Upper lobe of left lung (tissue), 6 donors: ENCODE measurements around the gene SGPL1. TPM values are rescaled to one million over a fixed set of nuclear protein-coding genes. Genes with fewer than 3 reads are reported as not detected.

ENCODE experiments used
- ATAC-seq, 2 donors: fragments of 200-7000 bp; cut with Tn5 transposase; one replicate each; pipeline ENCODE4 v1.9.1; 2022; ENCODE audit warnings: mild to moderate bottlenecking in 2 of 2, moderate library complexity in 2 of 2; ENCODE audit not compliant: low FRiP score in 2 of 2
- DNase-seq, 2 donors: peaks; one replicate each; pipeline ENCODE4 v3.0.0-alpha.2; 2019 to 2020
- H3K27ac ChIP-seq, 4 donors: fragments of 200-600 bp; sonication (generic); one replicate each; pipeline ENCODE4 v1.5.1; 2016 to 2019
- H3K27me3 ChIP-seq, 4 donors: fragments of 200-600 bp; sonication (generic); one replicate each; pipeline ENCODE4 v1.5.1; 2017 to 2019
- H3K36me3 ChIP-seq, 4 donors: fragments of 200-600 bp; sonication (generic); one replicate each; pipeline ENCODE4 v1.5.1; 2016 to 2019
- H3K4me1 ChIP-seq, 4 donors: fragments of 200-600 bp; sonication (generic); one replicate each; pipeline ENCODE4 v1.5.1; 2018 to 2019
- H3K4me3 ChIP-seq, 4 donors: fragments of 200-600 bp; sonication (generic); one replicate each; pipeline ENCODE4 v1.5.1; 2017 to 2019; ENCODE audit warnings: mild to moderate bottlenecking in 2 of 4, moderate library complexity in 1 of 4
- H3K9me3 ChIP-seq, 4 donors: fragments of 200-600 bp; sonication (generic); one replicate each; pipeline ENCODE4 v1.5.1; 2018 to 2019
- EP300 ChIP-seq, 4 donors: sonication (generic); formaldehyde crosslinking; IDR thresholded peaks; one replicate each; pipeline ENCODE4 v1.5.1; 2017; ENCODE audit warnings: antibody characterized with exemption in 4 of 4, control low read depth in 2 of 4
- POLR2A ChIP-seq, 4 donors: fragments of 450-650 bp; IDR thresholded peaks; one replicate each; pipeline ENCODE4 v1.5.1; 2016 to 2017; ENCODE audit warnings: antibody characterized with exemption in 4 of 4, mild to moderate bottlenecking in 2 of 4
- POLR2AphosphoS5 ChIP-seq, 2 donors: sonication (generic); formaldehyde crosslinking; IDR thresholded peaks; one replicate each; pipeline ENCODE4 v1.5.1; 2017; ENCODE audit warnings: antibody characterized with exemption in 2 of 2
- WGBS, 2 donors: methylation state at CpG; one replicate each; pipeline ENCODE4 v1.1.5; 2017 to 2018; 5-methylcytosine and 5-hydroxymethylcytosine counted together
- total RNA-seq, 6 donors: library from RNA; depleted of rRNA in 4 of 6; stranded (reverse); fragments of >200 nt in 4 of 6; gene quantifications; one replicate each; pipeline versions ENCODE4 v1.1.0 to v1.2.1, GENCODE V29; 2016 to 2021
- TF ChIP-seq, protein P1 (sequence below), 6 experiments: fragments of 450-650 bp in 4 of 6; fragments of 200-600 bp in 2 of 6; sonication (generic) in 2 of 6; IDR thresholded peaks; one replicate each; pipeline ENCODE4 v1.5.1; 2016 to 2019; ENCODE audit warnings: antibody characterized with exemption in 6 of 6
- donor health status: DM: no; HTN: no; CAD: no; lungs with moderate emphysema.
- donor health status: DM: no; HTN: yes; CAD: no; lungs with severe emphysema.

SGPL1 gene
- total RNA-seq, 6 donors from 2014 or later, result 18.4 to 43.8 (median 30.4) TPM

DNA sequence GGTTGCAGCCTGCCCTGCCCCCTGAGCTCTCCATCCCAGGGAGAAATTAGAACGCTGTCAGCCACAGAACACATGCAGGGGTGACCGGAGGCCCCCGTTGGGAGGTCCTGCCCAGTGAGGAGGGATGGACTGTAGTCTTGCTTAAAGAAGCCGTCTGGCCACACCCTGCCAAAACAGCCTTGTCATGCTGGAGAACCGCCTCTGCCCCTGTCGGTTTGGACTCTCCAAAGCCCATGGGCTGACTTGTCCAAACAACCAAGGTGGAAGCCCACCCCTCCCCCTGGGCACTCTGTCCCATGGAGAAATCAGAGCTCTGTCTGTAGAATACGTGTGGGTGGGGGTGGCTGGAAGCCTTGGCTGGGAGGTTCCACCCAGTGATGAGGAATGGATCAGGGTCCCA lies 17.9 kb upstream of the SGPL1 start:
- no peaks in the 10 kb centered on the region for H3K4me1 ChIP-seq
- no peaks in the 10 kb centered on the region for H3K36me3 ChIP-seq
- 65% methylated on average over 4 to 5 of the region's 7 CpGs for WGBS, 2 donors
- ATAC-seq (peak in 1 of 2 donors; percentile 11), DNase-seq (no peak)
- H3K27me3 ChIP-seq, result no peaks in the 10 kb centered on the region
- H3K4me3 ChIP-seq, result no peak overlapping the region
- H3K9me3 ChIP-seq, result no peaks in the 10 kb centered on the region
- TF ChIP-seq POLR2A (IDR thresholded peaks at IDR 0.05), result no peak
- TF ChIP-seq EP300 (IDR thresholded peaks at IDR 0.05), result no peak
- TF ChIP-seq POLR2AphosphoS5 (IDR thresholded peaks at IDR 0.05), result no peak
- TF ChIP-seq, protein P1, sequence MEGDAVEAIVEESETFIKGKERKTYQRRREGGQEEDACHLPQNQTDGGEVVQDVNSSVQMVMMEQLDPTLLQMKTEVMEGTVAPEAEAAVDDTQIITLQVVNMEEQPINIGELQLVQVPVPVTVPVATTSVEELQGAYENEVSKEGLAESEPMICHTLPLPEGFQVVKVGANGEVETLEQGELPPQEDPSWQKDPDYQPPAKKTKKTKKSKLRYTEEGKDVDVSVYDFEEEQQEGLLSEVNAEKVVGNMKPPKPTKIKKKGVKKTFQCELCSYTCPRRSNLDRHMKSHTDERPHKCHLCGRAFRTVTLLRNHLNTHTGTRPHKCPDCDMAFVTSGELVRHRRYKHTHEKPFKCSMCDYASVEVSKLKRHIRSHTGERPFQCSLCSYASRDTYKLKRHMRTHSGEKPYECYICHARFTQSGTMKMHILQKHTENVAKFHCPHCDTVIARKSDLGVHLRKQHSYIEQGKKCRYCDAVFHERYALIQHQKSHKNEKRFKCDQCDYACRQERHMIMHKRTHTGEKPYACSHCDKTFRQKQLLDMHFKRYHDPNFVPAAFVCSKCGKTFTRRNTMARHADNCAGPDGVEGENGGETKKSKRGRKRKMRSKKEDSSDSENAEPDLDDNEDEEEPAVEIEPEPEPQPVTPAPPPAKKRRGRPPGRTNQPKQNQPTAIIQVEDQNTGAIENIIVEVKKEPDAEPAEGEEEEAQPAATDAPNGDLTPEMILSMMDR (IDR thresholded peaks at IDR 0.05), result no peak
- no peak overlapping the region for H3K27ac ChIP-seq

DNA sequence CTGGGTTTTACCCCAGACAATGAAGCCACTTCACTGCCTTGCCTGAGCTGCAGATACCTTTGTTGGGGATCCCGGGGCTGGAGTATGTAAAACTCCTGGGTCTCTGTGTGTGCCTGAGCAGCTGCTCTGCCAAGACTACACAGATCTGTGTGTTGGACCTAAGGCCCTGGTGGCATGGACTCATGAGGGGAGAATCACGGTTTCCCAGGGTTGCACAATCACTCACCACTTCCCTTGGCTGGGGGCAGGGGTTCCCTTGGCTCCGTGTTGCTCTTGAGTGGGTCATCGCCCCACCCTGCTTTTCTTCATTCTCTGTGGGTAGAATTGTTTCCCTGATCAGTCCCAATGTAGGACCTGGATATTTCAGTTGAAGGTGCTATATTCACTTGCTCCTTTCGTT lies 16.6 kb upstream of the SGPL1 start:
- Histone ChIP-seq H3K4me3 (no peak overlapping the region), H3K36me3 (no peaks in the 10 kb centered on the region), H3K4me1 (no peaks in the 10 kb centered on the region), H3K27ac (no peak overlapping the region), H3K9me3 (no peaks in the 10 kb centered on the region), H3K27me3 (no peaks in the 10 kb centered on the region)
- ATAC-seq (no peak), DNase-seq (no peak)
- 57 to 65% methylated on average over 5 of the region's 5 CpGs for WGBS, 2 donors
- TF ChIP-seq POLR2A (IDR thresholded peaks at IDR 0.05) (no peak), POLR2AphosphoS5 (IDR thresholded peaks at IDR 0.05) (no peak), EP300 (IDR thresholded peaks at IDR 0.05) (no peak)
- TF ChIP-seq, protein P1 (IDR thresholded peaks at IDR 0.05), result no peak

DNA sequence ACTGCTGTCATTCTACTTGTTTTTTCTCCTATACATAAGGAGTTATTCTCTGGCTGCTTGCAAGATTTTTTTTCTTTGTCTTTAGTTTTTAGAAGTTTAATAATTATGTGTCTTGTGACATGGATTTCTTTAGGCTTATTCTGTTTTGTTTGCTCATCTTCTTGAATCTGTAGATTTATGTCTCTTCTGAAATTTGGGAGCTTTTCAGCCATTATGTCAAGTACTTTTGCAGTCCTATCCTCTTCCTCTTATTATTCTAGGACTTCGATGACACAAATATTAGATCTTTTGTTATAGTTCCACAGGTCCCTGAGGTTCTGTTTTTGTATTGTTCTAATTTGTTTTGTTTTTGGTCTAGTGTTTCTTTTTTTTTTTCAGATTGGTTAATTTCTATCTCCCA lies 13.9 kb upstream of the SGPL1 start:
- no peaks in the 10 kb centered on the region for H3K9me3 ChIP-seq
- H3K27me3 ChIP-seq, result no peaks in the 10 kb centered on the region
- no peak overlapping the region for H3K4me3 ChIP-seq
- H3K4me1 ChIP-seq, result no peaks in the 10 kb centered on the region
- DNase-seq, result no peak
- ATAC-seq, result no peak
- H3K36me3 ChIP-seq, result no peaks in the 10 kb centered on the region
- 81 to 95% methylated on average over 1 of the region's 1 CpG for WGBS, 2 donors
- H3K27ac ChIP-seq, result no peak overlapping the region
- TF ChIP-seq EP300 (IDR thresholded peaks at IDR 0.05) (no peak), POLR2AphosphoS5 (IDR thresholded peaks at IDR 0.05) (no peak), POLR2A (IDR thresholded peaks at IDR 0.05) (no peak)
- TF ChIP-seq, protein P1 (IDR thresholded peaks at IDR 0.05), result no peak

DNA sequence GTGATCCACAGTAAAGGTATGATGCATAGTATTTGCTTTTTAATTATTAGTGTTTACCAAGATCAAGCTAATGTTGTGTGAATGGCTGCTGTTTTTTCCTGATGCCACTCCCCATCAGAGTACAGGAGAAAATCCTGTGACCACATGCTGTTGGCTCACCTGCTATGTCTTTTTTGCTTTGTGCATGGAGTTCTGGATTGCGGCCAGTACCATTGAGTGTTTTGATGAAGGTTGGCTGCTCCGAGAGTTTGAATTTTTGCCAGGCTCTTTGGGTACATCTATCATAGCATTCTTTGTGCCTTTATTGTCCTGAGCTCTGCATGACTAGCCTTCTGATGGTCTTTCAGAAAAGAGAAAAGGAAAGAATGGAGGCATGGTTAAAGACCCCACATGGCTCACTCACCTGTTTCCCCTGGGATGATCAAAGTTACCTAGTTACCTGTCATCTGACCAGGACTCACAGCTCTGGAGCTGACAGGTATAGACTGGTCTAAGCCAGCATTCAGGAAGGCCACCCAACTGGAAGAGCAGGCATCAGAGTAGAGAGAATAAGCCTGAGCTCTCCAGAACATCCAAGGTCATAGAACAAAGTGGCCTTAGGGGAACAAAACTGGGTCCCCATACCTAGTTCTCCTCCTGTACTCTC lies 11.8 kb upstream of the SGPL1 start:
- H3K27ac ChIP-seq, result no peak overlapping the region
- no peaks in the 10 kb centered on the region for H3K4me1 ChIP-seq
- no peaks in the 10 kb centered on the region for H3K36me3 ChIP-seq
- no peaks in the 10 kb centered on the region for H3K9me3 ChIP-seq
- no peaks in the 10 kb centered on the region for H3K27me3 ChIP-seq
- DNase-seq, result no peak
- ATAC-seq, result peak in 1 of 2 donors; percentile 37
- no peak overlapping the region for H3K4me3 ChIP-seq
- no peak for TF ChIP-seq EP300 (IDR thresholded peaks at IDR 0.05)
- WGBS, 2 donors, result 68 to 75% methylated on average over 2 of the region's 2 CpGs

DNA sequence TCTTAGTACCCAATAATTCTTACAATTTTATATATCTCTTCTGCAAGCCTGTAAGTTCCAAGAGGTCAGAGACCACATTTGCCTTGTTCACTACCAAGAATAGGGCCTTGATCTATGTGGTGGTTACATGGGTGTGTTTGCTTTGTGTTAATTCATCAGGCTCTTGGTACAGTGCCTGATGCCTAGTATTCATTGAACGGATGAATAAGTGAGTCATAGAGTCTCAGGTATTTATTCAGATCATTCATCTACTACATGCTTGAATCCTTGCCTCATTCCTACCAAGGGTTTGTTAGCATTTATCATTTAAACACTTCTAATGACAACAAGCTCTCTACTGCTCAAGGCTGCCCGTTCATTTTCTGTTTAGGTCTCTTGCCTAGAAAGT lies 11.3 kb upstream of the SGPL1 start:
- Histone ChIP-seq H3K36me3 (no peaks in the 10 kb centered on the region), H3K4me1 (no peaks in the 10 kb centered on the region), H3K4me3 (no peak overlapping the region), H3K27me3 (no peaks in the 10 kb centered on the region), H3K9me3 (no peaks in the 10 kb centered on the region), H3K27ac (no peak overlapping the region)
- ATAC-seq (no peak), DNase-seq (no peak)
- WGBS, 2 donors, result 61 to 63% methylated on average over 2 of the region's 2 CpGs
- TF ChIP-seq, protein P1 (IDR thresholded peaks at IDR 0.05), result no peak
- TF ChIP-seq POLR2AphosphoS5 (IDR thresholded peaks at IDR 0.05) (no peak), POLR2A (IDR thresholded peaks at IDR 0.05) (no peak), EP300 (IDR thresholded peaks at IDR 0.05) (no peak)
